SIG-M5 (cell line): ENCODE results near the gene CHRDL2.
"Not testable (repeated sequence)": the region's sequence is repeated elsewhere in the genome, so short reads cannot be mapped to it uniquely, and the experiment has no call there.

ENCODE experiments used
- DNase-seq: peaks from one replicate; lab custom pipeline; 2025; lab: John Stamatoyannopoulos, UW

CHRDL2 gene

DNA sequence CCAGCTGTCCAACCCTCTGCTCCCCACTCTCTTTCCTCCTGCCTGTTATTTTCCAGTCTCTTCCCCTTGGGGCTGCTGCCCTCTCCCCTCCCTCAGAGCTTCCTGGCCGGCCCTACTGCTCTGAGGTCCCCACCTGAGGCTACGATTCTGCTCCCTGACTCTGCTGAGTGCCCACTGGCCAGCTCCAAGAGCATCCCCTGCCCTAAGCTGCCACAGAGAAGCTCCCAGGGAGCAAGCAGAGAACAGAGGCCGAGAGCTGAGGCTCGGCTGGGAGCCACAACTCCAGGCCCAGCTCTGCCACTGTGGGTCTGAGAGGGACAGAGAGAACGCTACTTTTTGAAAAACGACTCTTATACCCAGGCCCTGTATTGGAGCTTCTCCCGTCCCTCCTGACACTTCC, 61.1 kb downstream of the CHRDL2 start:
- DNase-seq = no peak

DNA sequence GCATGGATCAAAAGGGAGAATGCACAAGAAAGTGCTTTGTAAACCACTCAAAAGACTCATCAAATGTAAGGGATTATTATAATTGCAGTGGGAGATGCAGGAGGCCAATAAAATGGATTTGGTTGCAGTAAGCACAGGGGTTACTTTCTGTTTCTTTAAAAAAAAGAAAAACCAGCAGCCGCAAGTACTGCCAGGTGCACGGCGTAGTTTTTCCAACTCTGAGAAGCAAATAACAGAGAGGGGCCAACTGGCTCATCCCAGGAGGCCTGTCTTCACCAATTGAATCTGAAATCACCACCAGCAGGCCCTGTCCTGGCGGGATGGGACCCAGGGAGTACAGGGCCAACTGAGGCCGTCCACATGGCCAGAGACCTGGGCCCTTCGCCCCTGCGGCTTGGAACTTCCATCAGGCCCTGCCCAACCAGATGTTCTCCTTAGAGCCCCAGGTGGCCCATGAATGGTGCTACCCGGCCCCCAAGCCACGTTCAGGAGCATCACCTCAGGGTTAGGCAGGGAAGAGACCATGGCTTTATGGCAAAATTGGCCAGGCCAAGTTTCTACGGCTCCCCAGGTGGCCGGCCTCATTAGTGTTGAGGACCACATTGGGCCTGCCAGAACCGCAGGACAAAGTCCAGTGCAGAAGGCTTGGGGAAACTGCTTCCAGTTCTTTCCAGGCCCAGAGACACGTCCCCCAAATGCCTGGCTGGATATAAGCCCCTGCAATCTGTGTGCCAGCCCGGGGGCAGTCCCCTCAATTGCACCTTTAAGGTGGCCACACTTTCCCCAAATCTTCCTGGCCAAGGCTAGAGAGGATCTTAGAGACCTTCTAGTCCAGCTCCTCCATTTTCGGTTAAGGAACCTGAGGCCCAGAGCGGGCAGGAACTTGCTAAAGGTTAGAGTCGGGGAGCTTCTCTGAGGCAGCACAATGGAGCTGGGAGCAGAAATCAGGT, 61.7 kb downstream of the CHRDL2 start:
- DNase-seq = no peak

DNA sequence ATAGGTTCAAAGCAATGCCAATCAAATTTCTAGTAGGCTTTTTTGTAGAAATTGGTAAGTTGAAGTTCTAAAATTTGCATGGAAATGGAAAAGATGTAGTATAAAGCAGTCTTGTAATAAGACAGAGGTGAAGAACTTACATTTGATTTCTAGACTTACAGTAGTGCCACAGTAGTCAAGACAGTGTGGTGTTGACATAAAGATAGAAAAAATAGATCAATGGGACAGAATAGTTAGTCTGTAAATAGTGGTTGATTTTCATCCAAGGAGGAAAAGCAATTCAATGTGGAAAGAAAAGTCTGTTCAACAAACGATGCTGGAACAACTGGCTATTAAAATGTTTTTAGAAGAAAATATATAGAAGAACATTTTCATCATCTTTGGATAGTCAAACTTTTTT, 67.9 kb downstream of the CHRDL2 start:
- DNase-seq = no peak

DNA sequence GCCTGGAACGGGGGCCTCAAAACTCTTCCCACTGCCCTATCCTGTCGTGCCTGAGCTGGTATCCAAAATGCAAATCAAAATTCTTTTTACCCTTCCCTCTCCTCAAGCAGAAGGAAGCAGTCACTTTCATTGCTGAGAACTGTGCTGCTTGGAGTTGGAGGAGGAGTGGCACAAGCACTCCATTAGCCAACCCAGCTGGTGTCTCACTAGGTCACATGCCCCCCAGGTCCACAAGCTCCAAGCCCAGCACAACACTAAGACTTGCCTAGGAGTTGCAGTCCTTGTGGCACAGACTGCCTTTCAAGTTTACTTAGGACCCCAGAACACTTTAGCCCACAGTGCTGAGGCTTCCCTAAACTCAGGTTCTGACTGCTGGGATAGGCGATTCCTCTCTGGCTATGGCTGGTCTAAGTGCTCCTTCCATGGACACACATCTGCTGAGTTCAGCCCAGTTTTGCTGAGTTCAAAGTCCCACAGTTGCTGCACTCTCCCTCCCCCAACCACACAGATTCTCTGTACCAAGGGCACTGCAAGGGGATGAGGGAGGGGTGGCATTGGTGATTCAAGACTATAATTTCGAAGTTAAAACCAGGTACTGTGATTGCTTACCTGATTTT, 68.6 kb downstream of the CHRDL2 start:
- no peak for DNase-seq

DNA sequence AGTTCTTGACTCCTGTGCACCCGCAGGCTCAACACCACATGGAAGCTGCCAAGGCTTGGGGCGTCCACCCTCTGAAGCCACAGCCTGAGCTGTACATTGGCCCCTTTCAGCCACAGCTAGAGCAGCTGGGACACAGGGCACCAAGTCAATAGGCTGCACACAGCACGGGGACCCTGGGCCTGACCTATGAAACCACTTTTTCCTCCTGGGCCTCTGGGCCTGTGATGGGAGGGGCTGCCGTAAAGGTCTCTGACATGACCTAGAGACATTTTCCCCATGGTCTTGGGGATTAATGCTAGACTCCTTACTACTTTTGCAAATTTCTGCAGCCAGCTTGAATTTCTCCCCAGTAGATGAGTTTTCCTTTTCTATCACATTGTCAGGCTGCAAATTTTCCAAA, 72.1 kb downstream of the CHRDL2 start:
- not testable (repeated sequence) for DNase-seq

DNA sequence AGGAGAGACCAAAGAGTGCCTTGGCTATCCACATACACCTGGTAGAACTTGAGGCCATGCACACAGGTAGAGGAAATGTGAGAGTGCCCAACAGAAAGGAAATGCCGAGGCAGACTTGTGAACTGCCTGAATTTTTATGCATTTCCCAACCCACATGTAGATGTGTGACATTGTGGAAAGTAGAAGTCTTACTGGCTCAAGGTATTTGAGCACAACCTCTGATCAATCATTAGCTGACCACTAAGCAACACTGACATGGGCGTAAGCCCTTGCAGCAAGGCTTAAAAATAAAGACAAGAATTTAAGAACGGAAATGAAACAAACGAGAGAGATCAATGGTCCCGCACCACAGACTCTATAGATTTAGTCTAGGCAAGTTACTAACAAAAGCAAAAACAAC, 76.2 kb downstream of the CHRDL2 start:
- DNase-seq = no peak

DNA sequence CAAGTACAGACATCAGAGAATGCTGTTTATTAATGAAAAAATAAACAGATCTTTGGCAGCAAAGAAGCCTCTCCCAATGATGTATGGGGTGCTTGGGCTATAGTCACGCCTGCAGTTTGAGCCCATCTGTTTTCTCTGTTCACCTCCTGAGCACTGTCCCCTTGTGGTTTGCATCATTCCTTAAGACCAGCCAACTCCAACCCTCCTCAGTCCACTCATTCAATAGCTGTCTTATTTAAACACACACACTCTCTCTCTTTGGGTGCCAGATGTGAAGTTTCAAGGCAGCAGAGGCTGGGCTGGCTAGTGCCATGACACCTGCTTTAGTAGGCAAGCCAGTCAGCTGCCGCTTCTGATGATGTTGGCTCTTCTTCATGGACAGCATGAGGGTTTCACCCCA, 80.7 kb downstream of the CHRDL2 start:
- DNase-seq = no peak

DNA sequence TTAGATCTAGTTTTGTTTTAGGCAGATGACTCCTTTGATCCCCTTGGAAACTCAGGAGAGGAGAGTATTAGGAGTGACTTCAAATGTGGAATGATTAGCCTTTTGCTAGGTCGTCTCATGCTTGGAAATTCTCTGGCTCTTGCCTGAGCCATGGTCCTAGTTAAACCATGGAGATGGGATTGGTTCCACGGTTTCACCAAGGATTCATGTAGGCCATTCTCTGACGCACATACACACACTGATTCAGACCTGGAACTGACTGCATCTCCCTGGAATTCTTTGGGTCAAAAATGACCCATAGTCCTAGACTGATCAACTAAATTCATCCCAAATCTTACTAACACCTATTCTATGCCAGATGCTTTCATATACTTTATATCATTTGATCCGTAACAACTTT, 82.3 kb downstream of the CHRDL2 start:
- DNase-seq = no peak

DNA sequence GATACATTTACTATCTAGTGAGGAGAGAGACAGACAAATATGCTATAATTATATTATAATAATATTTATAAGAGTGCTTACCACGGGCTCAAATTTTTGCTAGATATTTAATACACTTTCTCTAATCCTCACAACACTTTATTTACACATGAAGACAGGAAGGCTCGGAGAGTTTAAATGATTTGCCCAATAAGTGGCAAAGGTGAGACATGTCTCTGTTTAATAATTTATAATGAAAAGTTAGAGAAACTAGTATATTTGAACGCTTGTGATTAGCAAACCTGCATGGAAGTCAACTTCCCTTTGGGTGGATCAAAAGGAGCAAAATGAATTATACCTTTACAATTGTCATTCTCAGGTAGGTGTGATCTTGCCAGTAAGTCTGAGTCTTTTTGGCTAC, 83.4 kb downstream of the CHRDL2 start:
- no peak for DNase-seq

DNA sequence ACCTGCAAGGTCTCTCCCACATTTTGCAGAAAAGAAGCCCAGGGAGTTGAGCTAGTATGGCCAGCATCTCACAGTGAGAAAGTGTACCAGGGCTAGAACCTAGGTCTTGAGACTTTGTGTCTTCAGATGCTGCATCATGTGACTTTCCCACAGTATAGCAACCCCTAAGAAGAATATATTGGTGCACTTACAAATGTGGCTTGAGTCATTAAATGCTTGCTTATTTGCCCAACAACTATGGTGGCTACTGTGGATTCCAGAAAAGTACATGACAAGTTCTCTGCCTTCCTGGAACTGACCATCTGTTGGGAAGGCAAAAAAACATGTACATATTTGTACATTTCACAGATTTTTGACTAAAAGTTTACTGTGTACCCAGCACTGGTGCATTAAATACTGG, 83.8 kb downstream of the CHRDL2 start:
- no peak for DNase-seq

DNA sequence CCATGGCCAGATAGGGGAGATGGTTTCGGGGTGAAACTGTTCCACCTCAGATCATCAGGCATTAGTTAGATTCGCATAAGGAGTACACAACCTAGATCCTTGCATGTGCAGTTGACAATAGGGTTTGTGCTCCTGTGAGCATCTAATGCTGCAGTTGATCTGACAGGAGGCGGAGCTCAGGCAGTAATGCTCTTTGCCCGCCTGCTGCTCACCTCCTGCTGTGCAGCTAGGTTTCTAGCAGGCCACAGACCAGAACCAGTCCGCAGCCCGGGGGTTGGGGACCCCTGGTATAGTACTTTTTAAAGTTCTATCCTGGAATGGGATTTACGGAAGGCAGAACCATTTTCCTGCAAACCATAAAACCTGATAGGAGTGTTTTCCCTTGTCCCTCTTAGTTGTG, 84.3 kb downstream of the CHRDL2 start:
- no peak for DNase-seq
